T-cell (primary cell): Measurements from ENCODE around the gene POU2F3. TPM values are rescaled to one million over a fixed set of nuclear protein-coding genes. Genes with fewer than 3 reads are reported as not detected.

Experiments used
- ATAC-seq, 4 experiments: fragments of 200-7000 bp in 3 of 4; fragments of 150-1000 bp in 1 of 4; cut with Tn5 transposase; replicated peaks in 1 of 4; 1 replicate in 3 of 4; 2 replicates in 1 of 4; pipeline ENCODE4 v1.10.0; 2021; ENCODE audit warnings: moderate library complexity in 3 of 4, mild to moderate bottlenecking in 2 of 4, moderate number of reproducible peaks in 1 of 4
- CTCF ChIA-PET, 2 donors: fragments of 300-600 bp; sonication (Branson Sonifier 250); formaldehyde crosslinking; loops; one replicate each; lab custom pipeline; 2022; ENCODE audit warnings: antibody characterized with exemption in 2 of 2; lab: Charles Lee
- POLR2A ChIA-PET, 2 donors: fragments of 300-600 bp; sonication (Branson Sonifier 250); formaldehyde crosslinking; loops; one replicate each; lab custom pipeline; 2022; ENCODE audit warnings: antibody characterized with exemption in 2 of 2; lab: Charles Lee
- DNase-seq, 35 experiments: peaks; one replicate each; pipeline versions ENCODE4 v3.0.0 to v3.0.0-alpha.2; 2013 to 2023
- H3K27ac ChIP-seq: one replicate; pipeline ENCODE4 v1.5.1; 2013; ENCODE audit warnings: low read length
- H3K27me3 ChIP-seq, 2 experiments: replicated peaks in 1 of 2; 1 replicate in 1 of 2; 2 replicates in 1 of 2; pipeline versions ENCODE4 v1.6.1 to v1.7.0; 2013; ENCODE audit warnings: low read length in 1 of 2, mixed read lengths in 1 of 2; ENCODE audit not compliant: control insufficient read depth in 2 of 2, insufficient read depth in 2 of 2; ENCODE audit errors: extremely low read depth in 1 of 2
- H3K36me3 ChIP-seq, 2 donors: 1 replicate in 1 of 2; 2 replicates in 1 of 2; pipeline versions ENCODE4 v1.6.1 to v1.7.0; 2013; ENCODE audit warnings: low read length in 1 of 2; ENCODE audit not compliant: control insufficient read depth in 2 of 2, insufficient read depth in 1 of 2; ENCODE audit errors: extremely low read depth in 1 of 2
- H3K4me1 ChIP-seq, 2 experiments: 1 replicate in 1 of 2; 2 replicates in 1 of 2; pipeline versions ENCODE4 v1.6.1 to v1.7.0; 2013; ENCODE audit warnings: low read length in 2 of 2, mixed read lengths in 1 of 2; ENCODE audit not compliant: insufficient read depth in 2 of 2, control insufficient read depth in 1 of 2; ENCODE audit errors: extremely low read depth in 1 of 2
- H3K4me3 ChIP-seq, 2 donors: 1 replicate in 1 of 2; 2 replicates in 1 of 2; pipeline versions ENCODE4 v1.5.1 to v1.7.0; 2013; ENCODE audit warnings: mild to moderate bottlenecking in 2 of 2, low read length in 1 of 2, moderate library complexity in 1 of 2; ENCODE audit not compliant: control insufficient read depth in 1 of 2; ENCODE audit errors: extremely low read depth in 1 of 2
- H3K9me3 ChIP-seq: 2 replicates; pipeline ENCODE4 v1.7.0; 2013
- H3K27ac Mint-ChIP-seq, 2 donors: one replicate each; pipeline ENCODE4 v1.8.0; 2020 to 2021; ENCODE audit warnings: mild to moderate bottlenecking in 2 of 2, mixed read lengths in 2 of 2
- H3K27me3 Mint-ChIP-seq, 2 donors: one replicate each; pipeline ENCODE4 v1.8.0; 2021 to 2022; ENCODE audit warnings: mixed read lengths in 2 of 2
- H3K36me3 Mint-ChIP-seq: one replicate; pipeline ENCODE4 v1.8.0; 2021; ENCODE audit warnings: mixed read lengths
- H3K4me1 Mint-ChIP-seq, 3 donors: one replicate each; pipeline ENCODE4 v1.8.0; 2020 to 2022; ENCODE audit warnings: mixed read lengths in 3 of 3, mild to moderate bottlenecking in 1 of 3
- H3K4me3 Mint-ChIP-seq, 3 donors: one replicate each; pipeline ENCODE4 v1.8.0; 2020 to 2022; ENCODE audit warnings: mild to moderate bottlenecking in 3 of 3, mixed read lengths in 3 of 3, moderate library complexity in 3 of 3
- H3K9me3 Mint-ChIP-seq, 3 donors: one replicate each; pipeline ENCODE4 v1.8.0; 2020 to 2022; ENCODE audit warnings: mixed read lengths in 3 of 3
- WGBS: methylation state at CpG from one replicate; pipeline ENCODE4 v1.1.5; 2013; ENCODE audit warnings: missing lambda C conversion rate; ENCODE audit not compliant: insufficient coverage; 5-methylcytosine and 5-hydroxymethylcytosine counted together
- total RNA-seq, 35 experiments: library from RNA in 6 of 35; stranded (reverse) in 6 of 35; fragments of 120-200 nt in 1 of 35; gene quantifications; one replicate each; pipeline versions ENCODE4 v1.2.1 to v1.2.4 and lab custom pipeline; 2013 to 2026

The POU2F3 gene
- total RNA-seq, 5 donors from 2014 or later (not counting 1 experiment from before 2014, with no cell fraction given): not detected

DNA sequence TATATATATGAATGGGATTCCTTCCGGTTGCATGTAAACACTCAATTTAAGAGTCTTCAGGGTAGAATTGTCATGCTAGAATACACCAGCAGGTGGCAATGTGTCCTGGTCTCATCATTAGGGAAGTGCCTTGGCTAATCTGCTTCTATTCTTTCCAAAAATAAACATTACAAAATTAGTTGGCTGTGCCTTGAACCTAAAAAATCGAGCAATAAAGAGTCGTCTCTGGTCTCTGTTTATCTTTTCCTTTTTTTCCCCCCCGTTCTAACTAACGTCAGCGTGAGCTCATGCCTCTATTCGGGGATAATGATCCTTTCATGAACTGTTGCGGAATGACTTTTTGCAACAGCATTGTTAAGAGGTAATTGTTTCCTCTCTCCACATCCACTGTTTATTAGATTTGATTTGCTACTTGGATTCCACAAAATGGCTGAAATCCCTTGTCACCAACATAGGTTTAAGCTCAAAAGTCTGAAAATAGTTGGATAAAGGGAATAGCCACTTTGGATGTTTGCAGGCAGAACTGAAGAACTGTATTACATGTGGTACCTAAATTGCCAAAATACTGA, 95.0 kb downstream of the POU2F3 start:
- POLR2A ChIA-PET: interaction anchor here in 1 of 2 donors (0.6 kb wide), 1 partner anchor 13 kb away, joined by 4 read pairs; no protein-coding TSS in a partner anchor
- Histone ChIP-seq H3K4me3 (peak overlapping the region in 1 of 2 donors; percentile 81), H3K9me3 (peaks cover 2% of the 10 kb centered on the region), H3K36me3 (no peaks in the 10 kb centered on the region), H3K27me3 (peaks cover 10 to 14% of the 10 kb centered on the region in 2 experiments), H3K27ac (no peak overlapping the region), H3K4me1 (peaks cover 12 to 20% of the 10 kb centered on the region in 2 experiments)
- H3K4me3 Mint-ChIP-seq: peak overlapping the region; percentile 51 to 78 (median 62)
- 0% methylated on average over 2 of the region's 8 CpGs for WGBS
- no peak overlapping the region for H3K27ac Mint-ChIP-seq
- peak in 29 of 35 experiments; percentile 11 to 86 (median 42) for DNase-seq
- no peaks in the 10 kb centered on the region for H3K36me3 Mint-ChIP-seq
- peaks cover 42 to 51% of the 10 kb centered on the region in 2 donors for H3K27me3 Mint-ChIP-seq
- ATAC-seq: peak in 3 of 4 experiments; percentile 33 to 45 (median 44)
- peaks cover 26 to 36% (median 34%) of the 10 kb centered on the region in 3 donors for H3K4me1 Mint-ChIP-seq
- CTCF ChIA-PET: interaction anchor here (0.6 to 2.2 kb wide), 19 partner anchors 8 to 940 kb away, joined by 3 to 15 read pairs (median 3); no protein-coding TSS in a partner anchor
- no peaks in the 10 kb centered on the region for H3K9me3 Mint-ChIP-seq

GRCh38 chr11:120335556-120335907, 95.6 kb downstream of the POU2F3 start:
- POLR2A ChIA-PET: no interaction called here
- no peaks in the 10 kb centered on the region for H3K9me3 Mint-ChIP-seq

DNA sequence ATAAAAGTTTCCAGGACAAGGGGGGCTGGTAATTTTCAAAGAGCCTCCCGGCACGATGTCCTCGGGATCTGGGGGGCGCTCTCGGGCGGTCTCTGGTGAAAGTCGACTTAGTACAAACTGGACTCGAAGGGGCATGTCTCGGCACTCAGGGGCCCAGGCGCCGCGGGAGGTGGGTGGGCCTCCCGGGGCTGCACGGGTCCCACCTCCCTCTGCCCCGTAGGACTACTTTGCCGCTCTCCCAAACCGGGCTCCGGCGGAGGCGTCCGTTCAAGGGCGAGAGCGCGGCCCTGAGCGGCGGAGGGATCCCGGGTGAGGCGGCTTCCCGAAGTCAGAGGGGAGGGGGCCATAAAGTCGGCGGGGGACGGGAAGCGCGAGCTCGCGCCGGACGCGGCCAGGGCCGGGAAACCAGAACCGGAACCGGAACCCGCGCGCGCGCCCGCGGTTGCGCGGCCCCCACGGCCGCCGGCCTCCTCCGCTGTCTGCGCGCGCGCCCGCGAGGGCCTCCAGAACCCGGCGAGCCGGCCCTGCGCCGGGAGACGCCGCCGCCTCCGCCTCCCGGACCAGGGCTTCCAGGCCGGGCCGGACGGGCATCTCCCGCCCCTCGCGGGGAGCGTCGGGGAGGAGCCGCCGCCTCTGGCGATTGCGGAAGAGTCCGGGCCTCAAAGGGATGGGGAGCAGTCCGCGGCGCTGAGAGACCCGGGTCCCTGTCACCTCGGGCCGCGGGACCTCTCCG, 96.1 kb downstream of the POU2F3 start, which contains the start of gene ARHGEF12:
Gene ARHGEF12 (plus strand): TSS at position 506 of the 733 bp plus-strand sequence. CDS start 831 bp downstream, outside the sequence.
- Histone ChIP-seq H3K4me3 (peak within 1 kb of the TSS; percentile 73 to 81), H3K36me3 (no peaks in the 10 kb centered on the region), H3K9me3 (peaks cover 2% of the 10 kb centered on the region), H3K27me3 (peaks cover 11 to 14% of the 10 kb centered on the region in 2 experiments), H3K27ac (no peak within 1 kb of the TSS), H3K4me1 (peaks cover 12 to 20% of the 10 kb centered on the region in 2 experiments)
- Mint-ChIP-seq H3K9me3 (no peaks in the 10 kb centered on the region), H3K4me3 (peak within 1 kb of the TSS; percentile 84 to 92 (median 85)), H3K27me3 (peaks cover 41 to 53% of the 10 kb centered on the region in 2 donors), H3K36me3 (no peaks in the 10 kb centered on the region), H3K27ac (peak within 1 kb of the TSS; percentile 55 to 74), H3K4me1 (peaks cover 33 to 41% (median 38%) of the 10 kb centered on the region in 3 donors)
- POLR2A ChIA-PET: no interaction called here
- DNase-seq (peak; percentile 15 to 82 (median 50)), ATAC-seq (peak; percentile 55 to 74 (median 68))
- CTCF ChIA-PET: interaction anchor here (0.9 to 2.2 kb wide), 6 partner anchors 8 to 859 kb away, joined by 3 to 15 read pairs (median 4); no protein-coding TSS in a partner anchor
- WGBS: under 1% methylated on average over 88 of the region's 92 CpGs

More at GRCh38 chr11:120335556-120335907, 95.6 kb downstream of the POU2F3 start:
- Histone ChIP-seq H3K4me3 (peak overlapping the region; percentile 73 to 81), H3K4me1 (peaks cover 12 to 20% of the 10 kb centered on the region in 2 experiments), H3K36me3 (no peaks in the 10 kb centered on the region), H3K27me3 (peaks cover 8 to 14% of the 10 kb centered on the region in 2 experiments), H3K27ac (no peak overlapping the region), H3K9me3 (peaks cover 2% of the 10 kb centered on the region)
- WGBS: 2% methylated on average over 12 of the region's 19 CpGs
- H3K27ac Mint-ChIP-seq: no peak overlapping the region
- H3K27me3 Mint-ChIP-seq: peaks cover 42 to 53% of the 10 kb centered on the region in 2 donors
- H3K36me3 Mint-ChIP-seq: no peaks in the 10 kb centered on the region
- peak overlapping the region; percentile 51 to 78 (median 62) for H3K4me3 Mint-ChIP-seq
- DNase-seq (peak in 10 of 35 experiments; percentile 1 to 27 (median 6)), ATAC-seq (peak in 3 of 4 experiments; percentile 29 to 52 (median 38))
- CTCF ChIA-PET: interaction anchor here (0.6 to 2.2 kb wide), 15 partner anchors 8 to 859 kb away, joined by 3 to 15 read pairs (median 4); no protein-coding TSS in a partner anchor
- H3K4me1 Mint-ChIP-seq: peaks cover 32 to 41% (median 36%) of the 10 kb centered on the region in 3 donors

- POLR2A ChIA-PET: no interaction called here
- WGBS: 1% methylated on average over 42 of the region's 56 CpGs
- CTCF ChIA-PET: no interaction called here
- peak overlapping the region; percentile 73 to 81 for H3K4me3 ChIP-seq
- H3K27me3 ChIP-seq: peaks cover 13 to 16% of the 10 kb centered on the region in 2 experiments
- H3K9me3 ChIP-seq: peaks cover 3% of the 10 kb centered on the region
- DNase-seq (peak in 12 of 35 experiments; percentile 3 to 32 (median 14)), ATAC-seq (peak in 3 of 4 experiments; percentile 16 to 36 (median 26))
- H3K4me1 ChIP-seq: peaks cover 12 to 20% of the 10 kb centered on the region in 2 experiments
- peak overlapping the region; percentile 84 to 92 (median 85) for H3K4me3 Mint-ChIP-seq
- H3K9me3 Mint-ChIP-seq: no peaks in the 10 kb centered on the region
- H3K4me1 Mint-ChIP-seq: peaks cover 34 to 41% (median 38%) of the 10 kb centered on the region in 3 donors
- no peak overlapping the region for H3K27ac ChIP-seq
- H3K36me3 Mint-ChIP-seq: no peaks in the 10 kb centered on the region
- H3K27ac Mint-ChIP-seq: peak overlapping the region; percentile 55 to 74
- H3K27me3 Mint-ChIP-seq: peaks cover 44 to 60% of the 10 kb centered on the region in 2 donors
- H3K36me3 ChIP-seq: no peaks in the 10 kb centered on the region
Observed at GRCh38 chr11:120336641-120337354, 96.9 kb downstream of the POU2F3 start.

DNA sequence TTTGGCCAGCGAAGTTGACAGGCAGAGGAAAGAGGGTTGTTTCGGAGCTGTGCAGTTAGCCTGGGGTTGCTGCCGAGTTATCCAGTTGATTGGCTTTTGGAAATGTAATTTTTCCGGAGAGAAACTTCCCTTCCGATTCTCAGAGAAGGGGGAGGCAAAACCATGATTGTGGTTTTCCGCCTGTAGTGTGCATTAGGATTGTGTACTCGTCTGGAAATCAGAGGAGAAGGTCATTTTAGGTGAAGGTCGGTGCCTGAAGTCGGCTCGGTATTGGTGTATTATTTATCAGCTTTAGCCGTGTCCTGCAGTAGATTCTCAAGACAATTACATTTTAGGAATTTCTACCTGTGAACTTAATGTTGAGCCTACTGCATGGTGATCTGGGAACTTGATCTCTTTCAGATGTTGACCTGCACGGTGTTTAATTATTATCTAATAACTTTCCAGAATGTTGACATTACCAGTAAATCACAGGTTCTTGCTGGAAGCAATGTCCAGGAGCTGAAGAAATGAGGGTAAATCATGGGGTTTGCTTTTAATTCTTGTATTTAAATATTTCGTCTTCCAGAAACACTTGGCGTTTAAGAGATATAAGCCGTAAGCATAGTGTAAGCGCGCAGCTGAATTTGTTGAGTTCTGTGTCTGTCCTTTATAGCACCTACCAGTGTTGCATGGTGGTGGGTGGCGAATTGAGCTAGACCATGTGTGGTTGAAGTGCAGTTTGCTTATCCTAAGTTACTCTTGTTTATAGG, 97.6 kb downstream of the POU2F3 start:
- Histone ChIP-seq H3K4me1 (peaks cover 12 to 20% of the 10 kb centered on the region in 2 experiments), H3K4me3 (peak overlapping the region; percentile 73 to 81), H3K9me3 (peaks cover 9% of the 10 kb centered on the region), H3K36me3 (no peaks in the 10 kb centered on the region), H3K27me3 (peaks cover 13 to 24% of the 10 kb centered on the region in 2 experiments), H3K27ac (no peak overlapping the region)
- Mint-ChIP-seq H3K4me3 (peak overlapping the region; percentile 84 to 92 (median 85)), H3K27ac (no peak overlapping the region), H3K9me3 (no peaks in the 10 kb centered on the region), H3K36me3 (no peaks in the 10 kb centered on the region), H3K27me3 (peaks cover 49 to 64% of the 10 kb centered on the region in 2 donors), H3K4me1 (peaks cover 37 to 46% (median 38%) of the 10 kb centered on the region in 3 donors)
- ATAC-seq (no peak), DNase-seq (no peak)
- CTCF ChIA-PET: interaction anchor here in 1 of 2 donors (0.6 kb wide), 1 partner anchor 1048 kb away, joined by 3 read pairs; no protein-coding TSS in a partner anchor
- POLR2A ChIA-PET: no interaction called here
- 15% methylated on average over 7 of the region's 18 CpGs for WGBS
